H1 (cell line): Measurements from ENCODE around the gene RPN2.

ENCODE experiments used
- BRCA1 ChIP-seq: IDR thresholded peaks from 2 replicates; pipeline ENCODE4 v1.6.1; 2012; ENCODE audit warnings: low read depth, low read length, improper control_type of control experiment
- EGR1 ChIP-seq: IDR thresholded peaks from 2 replicates; pipeline ENCODE4 v1.6.1; 2011; ENCODE audit warnings: low read depth, low read length, borderline replicate concordance
- SP1 ChIP-seq: IDR thresholded peaks from 2 replicates; pipeline ENCODE4 v1.6.1; 2011; ENCODE audit warnings: low read depth, low read length
- TF ChIP-seq, protein P1 (sequence below), 3 experiments: IDR thresholded peaks; 1 replicate in 2 of 3; 2 replicates in 1 of 3; pipeline versions ENCODE4 v1.5.1 to v1.6.1; 2011; ENCODE audit warnings: low read length in 3 of 3, mild to moderate bottlenecking in 3 of 3, inconsistent platforms in 2 of 3, low read depth in 1 of 3, moderate library complexity in 1 of 3; ENCODE audit not compliant: insufficient read depth in 1 of 3; ENCODE audit errors: control extremely low read depth in 1 of 3

DNA sequence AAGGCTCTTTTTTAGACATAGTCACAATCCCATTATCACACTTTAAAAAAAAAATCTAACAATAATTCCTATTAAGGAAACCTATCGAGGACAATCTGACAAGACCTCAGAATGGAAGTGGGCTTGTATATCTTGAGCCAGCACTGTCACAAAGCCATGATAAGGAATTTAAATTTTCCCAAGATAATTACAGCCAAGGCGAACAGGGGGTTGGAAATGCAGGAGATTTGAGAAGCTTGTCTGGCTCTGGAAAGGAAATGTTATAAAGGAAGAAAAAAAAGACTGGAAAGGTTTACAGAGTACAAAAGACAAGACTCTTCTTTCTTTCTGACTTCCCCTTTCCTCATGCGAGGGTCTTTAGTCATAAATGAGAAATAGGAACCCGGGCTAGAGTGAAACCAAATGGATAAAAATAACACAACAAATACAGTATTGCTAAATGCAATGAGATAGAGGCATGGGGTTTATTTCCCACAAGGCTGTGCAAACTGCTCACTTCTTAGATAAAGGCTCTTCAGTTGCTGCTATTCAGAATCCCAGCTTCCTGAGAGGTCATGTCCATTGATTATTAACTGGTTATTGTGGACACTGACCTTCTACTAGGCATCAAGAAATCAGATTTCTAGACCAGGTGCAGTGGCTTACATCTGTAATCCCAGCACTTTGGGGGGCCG lies 95.9 kb downstream of the RPN2 start:
- TF ChIP-seq EGR1 (no peak), BRCA1 (no peak), SP1 (no peak)
- TF ChIP-seq, protein P1, sequence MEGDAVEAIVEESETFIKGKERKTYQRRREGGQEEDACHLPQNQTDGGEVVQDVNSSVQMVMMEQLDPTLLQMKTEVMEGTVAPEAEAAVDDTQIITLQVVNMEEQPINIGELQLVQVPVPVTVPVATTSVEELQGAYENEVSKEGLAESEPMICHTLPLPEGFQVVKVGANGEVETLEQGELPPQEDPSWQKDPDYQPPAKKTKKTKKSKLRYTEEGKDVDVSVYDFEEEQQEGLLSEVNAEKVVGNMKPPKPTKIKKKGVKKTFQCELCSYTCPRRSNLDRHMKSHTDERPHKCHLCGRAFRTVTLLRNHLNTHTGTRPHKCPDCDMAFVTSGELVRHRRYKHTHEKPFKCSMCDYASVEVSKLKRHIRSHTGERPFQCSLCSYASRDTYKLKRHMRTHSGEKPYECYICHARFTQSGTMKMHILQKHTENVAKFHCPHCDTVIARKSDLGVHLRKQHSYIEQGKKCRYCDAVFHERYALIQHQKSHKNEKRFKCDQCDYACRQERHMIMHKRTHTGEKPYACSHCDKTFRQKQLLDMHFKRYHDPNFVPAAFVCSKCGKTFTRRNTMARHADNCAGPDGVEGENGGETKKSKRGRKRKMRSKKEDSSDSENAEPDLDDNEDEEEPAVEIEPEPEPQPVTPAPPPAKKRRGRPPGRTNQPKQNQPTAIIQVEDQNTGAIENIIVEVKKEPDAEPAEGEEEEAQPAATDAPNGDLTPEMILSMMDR (IDR thresholded peaks at IDR 0.05; ENCODE audit: control extremely low read depth in 1 of 3, insufficient read depth in 1 of 3, low read depth in 1 of 3, low read length in 3 of 3) = no peak
